GM19043 (cell line): Measurements from ENCODE around the gene TRAPPC13.
"Not testable (repeated sequence)": the region's sequence is repeated elsewhere in the genome, so short reads cannot be mapped to it uniquely, and the experiment has no call there.

ENCODE experiments used
- ATAC-seq: cut with Tn5 transposase; IDR thresholded peaks from one replicate; pipeline ENCODE4 v1.9.1; 2021; ENCODE audit warnings: low read depth; ENCODE audit not compliant: unreplicated experiment

TRAPPC13 gene

GRCh38 chr5:65674749-65675148 lies 49.9 kb downstream of the TRAPPC13 start:
- no peak for ATAC-seq

- ATAC-seq = not testable (repeated sequence)
Observed at GRCh38 chr5:65676056-65676455, 51.2 kb downstream of the TRAPPC13 start.

- no peak for ATAC-seq
Observed at GRCh38 chr5:65682148-65682547, 57.3 kb downstream of the TRAPPC13 start.

GRCh38 chr5:65693121-65693520 lies 68.3 kb downstream of the TRAPPC13 start:
- no peak for ATAC-seq

- no peak for ATAC-seq
Observed at GRCh38 chr5:65695162-65695755, 70.4 kb downstream of the TRAPPC13 start.

- no peak for ATAC-seq
Observed at GRCh38 chr5:65695896-65696295, 71.1 kb downstream of the TRAPPC13 start.

GRCh38 chr5:65696892-65697291 lies 72.1 kb downstream of the TRAPPC13 start:
- ATAC-seq = no peak

GRCh38 chr5:65699338-65699737 lies 74.5 kb downstream of the TRAPPC13 start:
- ATAC-seq = no peak

GRCh38 chr5:65702036-65702435 lies 77.2 kb downstream of the TRAPPC13 start:
- no peak for ATAC-seq

GRCh38 chr5:65704621-65705239 lies 79.9 kb downstream of the TRAPPC13 start:
- ATAC-seq = no peak

- ATAC-seq = no peak
Observed at GRCh38 chr5:65707663-65708062, 82.8 kb downstream of the TRAPPC13 start.

GRCh38 chr5:65708145-65708544 lies 83.3 kb downstream of the TRAPPC13 start:
- ATAC-seq = no peak
